ENCODE results near the gene NUDT8.
A peak's percentile ranks its signal among the peaks of the same experiment; 100 is the strongest.
"Not testable (repeated sequence)": the region's sequence is repeated elsewhere in the genome, so short reads cannot be mapped to it uniquely, and the experiment has no call there.

NUDT8 gene

GRCh38 chr11:67606492-67607295 lies 23.0 kb downstream of the NUDT8 start, which contains the start of gene NDUFV1:
TSS of gene NDUFV1 (plus strand) at chr11:67606936. CDS start at chr11:67607005, 69 bp downstream.
- ATAC-seq (ENCODE audit: low read depth) (peak; percentile 99), DNase-seq (ENCODE audit: low spot score) (peak; percentile 95)
- Histone ChIP-seq H3K9me3 (ENCODE audit: severe bottlenecking) (no peaks in the 10 kb centered on the region), H3K27me3 (ENCODE audit: insufficient read depth, poor library complexity, severe bottlenecking) (no peaks in the 10 kb centered on the region), H3K4me1 (ENCODE audit: insufficient read depth, poor library complexity, severe bottlenecking) (peaks cover 4% of the 10 kb centered on the region), H3K36me3 (ENCODE audit: low read depth) (peaks cover 27% of the 10 kb centered on the region), H3K4me3 (ENCODE audit: severe bottlenecking) (peak within 1 kb of the TSS; percentile 80), H3K27ac (ENCODE audit: poor library complexity, severe bottlenecking) (no peak within 1 kb of the TSS)
- TF ChIP-seq CTCF (IDR thresholded peaks at IDR 0.05; ENCODE audit: poor library complexity, severe bottlenecking), result peak; percentile 45

GRCh38 chr11:67606093-67606491 lies 23.6 kb downstream of the NUDT8 start:
- ATAC-seq (ENCODE audit: low read depth) (no peak), DNase-seq (ENCODE audit: low spot score) (no peak)
- no peaks in the 10 kb centered on the region for H3K27me3 ChIP-seq (ENCODE audit: insufficient read depth, poor library complexity, severe bottlenecking)
- no peak overlapping the region for H3K27ac ChIP-seq (ENCODE audit: poor library complexity, severe bottlenecking)
- no peaks in the 10 kb centered on the region for H3K9me3 ChIP-seq (ENCODE audit: severe bottlenecking)
- peaks cover 22% of the 10 kb centered on the region for H3K36me3 ChIP-seq (ENCODE audit: low read depth)
- peak overlapping the region; percentile 80 for H3K4me3 ChIP-seq (ENCODE audit: severe bottlenecking)
- H3K4me1 ChIP-seq (ENCODE audit: insufficient read depth, poor library complexity, severe bottlenecking), result peaks cover 4% of the 10 kb centered on the region
- TF ChIP-seq CTCF (IDR thresholded peaks at IDR 0.05; ENCODE audit: poor library complexity, severe bottlenecking), result no peak

- Histone ChIP-seq H3K9me3 (ENCODE audit: severe bottlenecking) (no peaks in the 10 kb centered on the region), H3K27me3 (ENCODE audit: insufficient read depth, poor library complexity, severe bottlenecking) (no peaks in the 10 kb centered on the region), H3K4me1 (ENCODE audit: insufficient read depth, poor library complexity, severe bottlenecking) (peaks cover 4% of the 10 kb centered on the region), H3K27ac (ENCODE audit: poor library complexity, severe bottlenecking) (no peak overlapping the region), H3K36me3 (ENCODE audit: low read depth) (peaks cover 22% of the 10 kb centered on the region), H3K4me3 (ENCODE audit: severe bottlenecking) (no peak overlapping the region)
- ATAC-seq (ENCODE audit: low read depth), result no peak
- no peak for DNase-seq (ENCODE audit: low spot score)
- TF ChIP-seq CTCF (IDR thresholded peaks at IDR 0.05; ENCODE audit: poor library complexity, severe bottlenecking), result no peak
Measured at GRCh38 chr11:67605231-67606011, 24.3 kb downstream of the NUDT8 start.

- peaks cover 4% of the 10 kb centered on the region for H3K4me1 ChIP-seq (ENCODE audit: insufficient read depth, poor library complexity, severe bottlenecking)
- DNase-seq (ENCODE audit: low spot score) (no peak), ATAC-seq (ENCODE audit: low read depth) (no peak)
- no peaks in the 10 kb centered on the region for H3K27me3 ChIP-seq (ENCODE audit: insufficient read depth, poor library complexity, severe bottlenecking)
- no peak overlapping the region for H3K27ac ChIP-seq (ENCODE audit: poor library complexity, severe bottlenecking)
- no peak for TF ChIP-seq CTCF (IDR thresholded peaks at IDR 0.05; ENCODE audit: poor library complexity, severe bottlenecking)
- no peak overlapping the region for H3K4me3 ChIP-seq (ENCODE audit: severe bottlenecking)
- H3K9me3 ChIP-seq (ENCODE audit: severe bottlenecking), result no peaks in the 10 kb centered on the region
- peaks cover 16% of the 10 kb centered on the region for H3K36me3 ChIP-seq (ENCODE audit: low read depth)
Measured at GRCh38 chr11:67604815-67605214, 24.9 kb downstream of the NUDT8 start.

- DNase-seq (ENCODE audit: low spot score); H3K36me3 ChIP-seq (ENCODE audit: low read depth); H3K4me3 ChIP-seq (ENCODE audit: severe bottlenecking); H3K27ac ChIP-seq (ENCODE audit: poor library complexity, severe bottlenecking); H3K27me3 ChIP-seq (ENCODE audit: insufficient read depth, poor library complexity, severe bottlenecking); H3K4me1 ChIP-seq (ENCODE audit: insufficient read depth, poor library complexity, severe bottlenecking); ATAC-seq (ENCODE audit: low read depth); H3K9me3 ChIP-seq (ENCODE audit: severe bottlenecking): not testable (repeated sequence)
Measured at GRCh38 chr11:67604119-67604518, 25.6 kb downstream of the NUDT8 start.
